HG02870 (cell line): ENCODE data around the gene TSPAN5.
A peak's percentile ranks its signal among the peaks of the same experiment; 100 is the strongest.
"Not testable (repeated sequence)": the region's sequence is repeated elsewhere in the genome, so short reads cannot be mapped to it uniquely, and the experiment has no call there.

Experiments used
- ATAC-seq: cut with Tn5 transposase; IDR thresholded peaks from one replicate; pipeline ENCODE4 v1.9.1; 2021; ENCODE audit warnings: mild to moderate bottlenecking, moderate library complexity; ENCODE audit not compliant: unreplicated experiment

The TSPAN5 gene

DNA sequence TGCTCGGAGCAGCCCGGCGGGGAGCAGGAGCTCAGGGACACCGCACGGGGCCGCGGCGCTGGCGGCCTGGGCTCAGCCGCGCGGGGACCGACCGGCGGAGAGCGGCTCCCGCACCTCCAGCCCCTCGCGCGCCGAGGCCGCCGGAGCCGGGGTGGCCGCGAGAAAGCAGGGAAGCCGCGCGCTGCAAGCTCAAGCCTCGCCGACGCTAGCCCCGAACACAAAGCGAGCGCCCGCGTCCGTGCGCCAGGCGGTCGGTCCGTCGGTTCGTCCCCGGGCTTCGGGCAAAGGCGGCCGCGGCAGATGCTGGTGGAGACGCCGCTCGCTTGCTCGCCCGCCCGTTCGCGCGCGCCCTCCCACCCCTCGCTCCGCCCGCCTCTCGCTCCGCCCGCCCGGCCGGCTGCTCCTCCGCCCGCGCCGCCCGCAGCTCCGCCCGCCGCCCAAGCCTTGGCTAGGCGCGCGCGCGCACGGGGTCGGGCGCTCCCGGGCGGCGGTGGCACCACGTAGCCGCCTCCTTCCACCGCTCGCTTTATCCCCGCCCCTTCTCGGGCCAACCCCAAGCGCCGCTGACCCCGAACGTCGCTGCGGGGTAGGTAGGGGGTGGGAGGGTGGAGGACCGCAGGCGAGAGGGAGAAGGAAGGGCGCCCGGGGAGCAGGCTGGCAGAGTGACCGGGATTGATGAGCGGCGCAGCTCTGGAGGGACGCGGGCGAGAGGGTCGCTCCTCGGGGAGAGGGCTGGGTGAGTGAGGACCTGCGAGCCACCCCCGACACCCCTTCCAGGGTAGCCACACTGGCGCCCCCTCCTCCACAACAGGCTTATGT, at the start of gene TSPAN5:
Gene TSPAN5, minus strand, starts transcription at position 325 of the 819 bp plus-strand sequence.
- peak; percentile 47 for ATAC-seq

- no peak for ATAC-seq
Measured at GRCh38 chr4:98706935-98707334, 48.5 kb upstream of the TSPAN5 start.

GRCh38 chr4:98706200-98706813, 47.9 kb upstream of the TSPAN5 start:
- no peak for ATAC-seq

DNA sequence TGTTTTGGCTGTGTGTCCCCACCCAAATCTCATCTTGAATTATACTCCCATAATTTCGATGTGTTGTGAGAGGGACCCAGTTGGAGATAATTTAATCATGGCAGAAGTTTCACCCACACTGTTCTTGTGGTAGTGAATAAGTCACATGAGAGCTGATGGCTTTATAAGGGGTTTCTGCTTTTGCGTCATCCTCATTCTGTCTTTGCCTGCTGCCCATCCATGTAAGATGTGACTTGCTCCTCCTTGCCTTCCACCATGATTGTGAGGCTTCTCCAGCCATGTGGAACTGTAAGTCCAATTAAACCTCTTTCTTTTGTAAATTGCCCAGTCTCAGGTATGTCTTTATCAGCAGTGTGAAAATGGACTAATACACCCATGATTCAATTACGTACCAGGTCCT, 47.2 kb upstream of the TSPAN5 start:
- ATAC-seq: not testable (repeated sequence)

DNA sequence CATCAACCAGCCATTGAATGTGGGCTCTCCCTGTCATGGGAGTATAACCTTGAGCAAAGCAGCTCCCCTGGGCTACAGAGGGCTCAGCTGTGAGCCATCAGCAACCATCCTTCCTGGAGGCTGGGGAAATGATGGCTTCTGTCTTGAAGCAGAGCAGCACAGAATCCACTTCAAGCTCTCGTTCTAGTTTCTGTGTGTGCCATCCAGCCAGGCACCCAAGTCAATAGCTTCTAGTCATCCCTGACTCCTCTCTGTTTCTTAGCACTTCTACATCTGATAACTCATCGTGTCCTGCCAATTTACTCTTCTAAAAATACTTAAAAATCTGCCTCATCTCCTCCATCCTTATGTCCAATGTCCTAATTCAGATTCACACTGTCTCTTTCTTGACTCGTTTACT, 42.2 kb upstream of the TSPAN5 start:
- no peak for ATAC-seq

- no peak for ATAC-seq
Measured at GRCh38 chr4:98694076-98694475, 35.7 kb upstream of the TSPAN5 start.

DNA sequence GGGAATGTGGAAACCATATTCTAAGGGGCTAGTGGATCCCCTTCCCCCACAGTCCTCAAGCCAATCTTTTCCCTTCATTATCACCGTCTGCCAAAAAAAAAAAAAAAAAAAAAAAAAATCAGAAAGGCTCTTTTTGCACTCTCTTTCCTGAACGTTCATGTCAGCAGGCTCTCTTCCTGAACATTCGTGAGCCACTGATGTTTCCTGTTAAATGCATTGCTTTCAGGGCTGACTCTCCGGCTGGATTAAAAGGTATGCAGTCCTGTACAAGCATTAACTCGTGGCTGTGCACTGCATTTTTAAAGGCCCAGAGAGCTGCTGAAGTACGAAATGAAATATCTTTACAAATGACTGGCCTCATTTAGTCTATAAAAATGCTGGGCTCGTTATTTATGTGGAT, 34.0 kb upstream of the TSPAN5 start:
- no peak for ATAC-seq

- no peak for ATAC-seq
Measured at GRCh38 chr4:98691588-98691987, 33.2 kb upstream of the TSPAN5 start.

DNA sequence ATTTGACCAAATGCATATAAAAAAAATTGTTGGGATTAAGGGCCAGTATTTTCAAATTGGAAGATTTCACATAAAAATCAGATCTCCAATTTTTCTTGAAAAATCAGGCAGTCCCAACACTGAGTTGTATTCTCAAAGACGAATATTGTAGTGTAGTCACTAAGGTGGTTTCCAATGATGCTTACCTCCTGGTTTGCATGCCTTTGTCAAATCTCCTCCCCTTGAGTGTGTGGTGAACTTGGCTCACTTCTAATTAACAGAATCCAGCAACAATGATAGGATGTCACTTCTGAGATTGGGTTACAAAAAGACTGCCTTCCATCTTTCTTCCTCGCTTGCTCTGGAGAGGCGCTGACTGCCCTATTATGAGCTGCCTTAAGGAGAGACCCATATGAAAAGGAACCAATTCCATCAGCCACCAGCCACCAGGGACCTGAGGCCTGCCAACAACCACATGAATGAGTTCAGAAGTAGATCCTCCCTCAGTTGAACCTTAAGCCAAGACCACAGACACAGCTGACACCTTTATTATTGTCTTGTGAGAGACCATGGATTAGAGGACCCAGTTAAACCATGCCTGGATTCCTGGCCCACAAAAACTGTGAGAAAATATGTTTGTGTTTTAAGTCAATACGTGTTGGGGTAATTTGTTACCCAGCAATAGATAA, 31.2 kb upstream of the TSPAN5 start:
- no peak for ATAC-seq

GRCh38 chr4:98688411-98689290, 30.2 kb upstream of the TSPAN5 start:
- ATAC-seq: no peak

- ATAC-seq: no peak
Measured at GRCh38 chr4:98687876-98688275, 29.5 kb upstream of the TSPAN5 start.

GRCh38 chr4:98686847-98687246, 28.4 kb upstream of the TSPAN5 start:
- ATAC-seq: no peak

- no peak for ATAC-seq
Measured at GRCh38 chr4:98686043-98686707, 27.8 kb upstream of the TSPAN5 start.

- no peak for ATAC-seq
Measured at GRCh38 chr4:98685225-98686042, 27.0 kb upstream of the TSPAN5 start.

DNA sequence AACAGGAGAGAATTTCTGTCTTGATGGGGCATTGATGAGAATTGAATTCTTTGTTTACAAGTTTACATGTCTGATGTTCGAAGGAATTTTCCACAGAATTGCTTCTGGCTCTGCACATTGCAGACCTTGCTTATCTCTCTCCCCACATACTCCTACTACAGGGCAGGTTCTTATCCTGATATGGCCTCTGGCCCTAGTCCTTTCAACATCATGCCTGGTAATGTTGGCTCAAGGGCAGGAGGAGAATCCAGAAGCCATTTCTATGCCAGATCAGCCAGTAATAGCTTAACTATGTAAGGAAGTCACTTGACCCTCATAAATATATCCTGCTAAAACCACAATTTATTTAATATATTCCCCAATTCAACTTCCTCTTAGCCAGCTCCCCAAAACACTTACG, 24.3 kb upstream of the TSPAN5 start:
- no peak for ATAC-seq

- no peak for ATAC-seq
Measured at GRCh38 chr4:98680806-98681205, 22.4 kb upstream of the TSPAN5 start.

DNA sequence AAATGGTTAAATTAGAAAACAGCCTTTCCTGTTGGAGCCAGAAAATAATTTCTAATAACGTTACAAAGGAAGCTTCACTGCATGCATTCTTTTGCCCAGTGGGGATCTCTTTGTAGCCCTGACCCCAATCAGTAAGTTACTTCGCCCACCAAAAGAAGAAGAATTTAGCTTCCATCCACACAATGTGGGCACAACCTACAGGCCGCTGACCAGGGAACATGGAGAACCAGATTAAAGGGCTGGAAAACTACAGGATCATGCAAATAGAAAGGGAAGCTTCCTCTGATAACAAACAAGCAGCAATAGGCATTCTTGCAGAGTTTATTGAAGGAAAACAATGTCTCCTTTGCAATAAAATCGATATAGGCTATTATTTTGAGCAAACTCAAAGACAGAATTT, 21.3 kb upstream of the TSPAN5 start:
- ATAC-seq: no peak

- no peak for ATAC-seq
Measured at GRCh38 chr4:98677799-98678198, 19.4 kb upstream of the TSPAN5 start.

DNA sequence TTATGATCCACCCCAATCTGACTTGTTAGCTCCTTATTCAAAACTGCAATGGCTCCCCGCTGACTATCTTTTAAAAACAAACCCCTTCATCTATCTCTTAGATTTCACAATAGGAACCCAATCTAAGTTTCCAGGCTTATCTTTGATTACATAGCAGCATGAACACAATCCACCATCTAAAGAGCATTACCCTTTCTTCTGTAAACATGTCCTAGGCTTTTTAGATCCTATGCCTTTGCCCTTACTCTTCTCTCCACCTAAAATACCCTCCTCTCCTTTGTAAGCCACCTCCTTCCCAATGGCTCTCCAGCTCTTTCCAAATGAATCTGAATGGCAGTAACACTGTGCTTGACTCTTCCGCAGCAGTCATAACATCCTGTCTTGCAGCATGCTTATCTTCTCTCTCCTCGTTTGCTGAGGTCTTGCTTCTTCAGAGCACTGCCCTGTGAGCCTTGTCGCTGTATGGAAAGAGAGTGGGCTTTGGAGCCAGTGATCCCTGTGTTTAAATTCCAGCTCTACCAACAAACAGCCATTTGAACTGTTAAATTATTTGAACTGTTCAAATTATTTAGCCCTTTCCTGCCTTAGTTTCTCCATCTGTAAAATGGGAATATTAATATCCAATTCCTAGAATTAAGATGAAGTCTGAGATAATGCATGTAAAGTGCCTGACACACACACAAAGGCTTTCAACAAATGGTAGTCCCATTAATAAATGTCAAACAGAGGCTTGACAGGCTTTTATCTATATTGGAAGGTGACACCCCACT, 16.2 kb upstream of the TSPAN5 start:
- no peak for ATAC-seq
